RWPE1 (cell line): Measurements from ENCODE around the gene MYH3.

ENCODE experiments used
- CTCF ChIA-PET: fragments of 350-600 bp; sonication (Branson Sonifier 250); formaldehyde crosslinking; extraction: SDS; loops from one replicate; lab custom pipeline; 2021; lab: Yijun Ruan, JAX
- POLR2A ChIA-PET: fragments of 400-600 bp; formaldehyde crosslinking; extraction: SDS; loops from one replicate; lab custom pipeline; 2020; ENCODE audit warnings: antibody characterized with exemption; ENCODE audit not compliant: low non-redundant PET; lab: Yijun Ruan, JAX
- DNase-seq: peaks from one replicate; pipeline ENCODE4 v3.0.0; 2012; ENCODE audit warnings: low spot score
- H3K27ac ChIP-seq: fragments of 450-650 bp; 2 replicates; pipeline ENCODE4 v1.5.1; 2017
- CTCF ChIP-seq: fragments of 450-650 bp; conservative IDR thresholded peaks from 2 replicates; pipeline ENCODE4 v1.5.1; 2017; ENCODE audit warnings: low read depth, mild to moderate bottlenecking

MYH3 gene

GRCh38 chr17:10666906-10667305 is 9.8 kb upstream of the MYH3 start:
- no peak for TF ChIP-seq CTCF
- ChIA-PET POLR2A (no interaction called here), CTCF (no interaction called here)
- no peak overlapping the region for H3K27ac ChIP-seq
- DNase-seq = no peak

- CTCF ChIA-PET = interaction anchor here (0.9 kb wide), 1 partner anchor 18 kb away, joined by 3 read pairs; no protein-coding TSS in a partner anchor
- DNase-seq = no peak
- TF ChIP-seq CTCF = no peak
- H3K27ac ChIP-seq = no peak overlapping the region
- POLR2A ChIA-PET = no interaction called here
These were observed 7.5 kb upstream of the MYH3 start for GRCh38 chr17:10664571-10664970.

- POLR2A ChIA-PET = no interaction called here
- CTCF ChIA-PET = no interaction called here
These were observed 6.1 kb upstream of the MYH3 start for GRCh38 chr17:10663231-10663630.

GRCh38 chr17:10661437-10661836 is 4.3 kb upstream of the MYH3 start:
- DNase-seq = no peak
- TF ChIP-seq CTCF = no peak
- CTCF ChIA-PET = interaction anchor here (0.7 to 1.6 kb wide), 2 partner anchors 15 to 29 kb away, joined by 3 to 6 read pairs; no protein-coding TSS in a partner anchor
- POLR2A ChIA-PET = no interaction called here
- H3K27ac ChIP-seq = no peak overlapping the region

More at GRCh38 chr17:10663231-10663630, 6.1 kb upstream of the MYH3 start:
- no peak for DNase-seq
- H3K27ac ChIP-seq = no peak overlapping the region
- no peak for TF ChIP-seq CTCF

GRCh38 chr17:10657879-10658278 is 770 bp upstream of the MYH3 start:
- no peak for DNase-seq
- H3K27ac ChIP-seq = no peak overlapping the region
- POLR2A ChIA-PET = no interaction called here
- no peak for TF ChIP-seq CTCF
- CTCF ChIA-PET = interaction anchor here (1.3 kb wide), 1 partner anchor 11 kb away, joined by 3 read pairs; no protein-coding TSS in a partner anchor

- no peak for DNase-seq
- ChIA-PET CTCF (no interaction called here), POLR2A (no interaction called here)
- H3K27ac ChIP-seq = no peak overlapping the region
- TF ChIP-seq CTCF = no peak
These were observed 3.1 kb downstream of the MYH3 start for GRCh38 chr17:10653987-10654386.
